DMS153 (cell line): Measurements from ENCODE around the gene CDC25B.
"Not testable (repeated sequence)": the region's sequence is repeated elsewhere in the genome, so short reads cannot be mapped to it uniquely, and the experiment has no call there.

Experiments used
- DNase-seq: peaks from one replicate; lab custom pipeline; 2025; lab: John Stamatoyannopoulos, UW

The CDC25B gene

DNA sequence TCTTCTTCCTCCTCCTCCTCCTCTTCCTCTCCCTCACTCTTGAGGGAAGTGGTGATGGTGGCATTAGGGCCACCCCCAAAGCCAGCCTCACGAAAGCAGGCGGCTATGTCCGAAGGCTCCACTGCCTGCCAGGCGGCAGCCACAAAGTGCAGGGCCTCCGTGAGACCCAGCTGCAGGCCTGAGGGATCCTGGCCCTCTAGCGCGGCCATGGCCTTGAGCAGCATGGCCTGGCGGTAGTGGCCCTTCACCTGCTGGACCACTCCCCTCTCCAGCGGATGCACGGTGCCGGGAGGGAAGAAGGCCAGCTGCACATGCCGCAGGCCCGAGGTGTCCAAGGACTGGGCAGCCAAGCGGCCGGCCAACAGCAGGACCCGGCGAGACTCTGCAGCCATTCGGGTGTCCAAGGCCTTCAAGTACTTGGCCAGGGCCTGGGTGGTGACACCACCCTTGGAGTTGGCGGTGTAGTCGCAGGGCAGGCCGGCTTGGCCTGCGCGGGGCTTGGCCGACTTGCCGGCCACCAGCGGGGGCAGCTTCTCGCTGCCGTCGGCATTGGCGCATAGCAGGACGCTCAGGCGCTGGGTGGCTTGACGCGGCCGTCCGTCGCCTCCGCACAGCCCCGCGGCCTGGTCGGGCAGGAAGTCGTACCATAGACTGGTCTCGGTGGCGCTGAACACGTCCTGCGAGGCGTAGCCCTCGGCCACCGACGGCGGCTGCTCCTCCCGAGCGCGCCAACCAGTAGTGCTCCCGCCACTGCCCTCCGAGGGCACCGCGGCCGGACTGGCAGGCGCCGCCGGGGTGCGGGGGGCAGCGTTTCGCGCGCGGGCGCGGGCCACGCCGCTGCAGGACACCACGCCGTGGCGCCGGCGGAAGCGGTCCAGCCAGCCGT is 10.6 kb upstream of the CDC25B start:
- DNase-seq: no peak

DNA sequence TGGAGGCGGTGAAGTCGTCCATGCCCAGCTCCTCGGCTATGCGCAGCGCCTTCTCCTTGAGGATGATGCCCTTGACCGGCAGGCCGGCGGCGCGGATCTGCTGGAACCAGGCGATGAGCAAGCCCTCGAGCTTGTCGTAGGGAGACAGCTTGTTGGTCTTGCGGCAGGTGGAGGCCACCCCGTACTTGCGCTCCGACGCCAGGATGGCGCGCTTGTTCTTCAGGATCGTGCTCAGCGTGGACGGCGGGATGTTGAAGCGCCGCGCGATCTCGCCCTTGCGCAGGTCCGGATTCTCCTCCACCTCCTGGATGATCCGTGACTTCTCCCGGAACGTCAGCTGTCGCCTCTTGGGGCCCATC is 10.0 kb upstream of the CDC25B start:
- DNase-seq: no peak

DNA sequence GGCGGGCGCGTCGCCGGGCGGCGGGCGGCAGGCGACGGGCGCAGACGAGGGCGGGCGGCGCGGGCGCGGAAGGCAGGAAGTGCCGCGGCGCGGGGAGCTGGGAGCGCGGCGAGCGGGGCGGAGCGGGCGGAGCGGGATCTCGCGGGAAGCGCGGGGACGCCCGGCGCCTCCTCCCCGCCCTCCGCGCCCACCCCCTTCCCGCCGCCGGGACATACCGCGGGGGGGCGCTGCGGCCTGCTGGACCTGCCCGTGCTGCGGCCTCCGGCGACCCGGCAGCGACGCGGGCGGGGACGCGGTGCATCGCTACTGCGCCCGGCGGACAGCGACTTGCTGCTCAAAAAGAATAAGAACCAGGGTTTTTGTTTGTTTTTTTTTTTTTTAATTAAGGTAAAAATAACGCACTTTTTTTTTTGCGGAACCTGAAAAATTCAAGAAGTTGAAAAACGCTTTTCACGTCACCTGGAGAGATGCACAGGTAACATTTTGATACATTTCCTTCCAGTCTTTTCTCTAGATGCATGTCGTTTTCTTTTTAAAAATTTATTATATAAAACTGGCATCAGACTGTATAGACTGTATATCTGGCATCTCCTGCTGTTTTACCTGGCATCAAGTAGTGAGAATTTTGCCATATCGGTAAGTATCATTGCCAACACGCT is 9.3 kb upstream of the CDC25B start, which contains the start of gene CENPB:
Gene CENPB (minus strand): TSS at position 76 of the 659 bp plus-strand sequence. CDS start 257 bp downstream, outside the sequence.
- DNase-seq: peak; percentile 75

DNA sequence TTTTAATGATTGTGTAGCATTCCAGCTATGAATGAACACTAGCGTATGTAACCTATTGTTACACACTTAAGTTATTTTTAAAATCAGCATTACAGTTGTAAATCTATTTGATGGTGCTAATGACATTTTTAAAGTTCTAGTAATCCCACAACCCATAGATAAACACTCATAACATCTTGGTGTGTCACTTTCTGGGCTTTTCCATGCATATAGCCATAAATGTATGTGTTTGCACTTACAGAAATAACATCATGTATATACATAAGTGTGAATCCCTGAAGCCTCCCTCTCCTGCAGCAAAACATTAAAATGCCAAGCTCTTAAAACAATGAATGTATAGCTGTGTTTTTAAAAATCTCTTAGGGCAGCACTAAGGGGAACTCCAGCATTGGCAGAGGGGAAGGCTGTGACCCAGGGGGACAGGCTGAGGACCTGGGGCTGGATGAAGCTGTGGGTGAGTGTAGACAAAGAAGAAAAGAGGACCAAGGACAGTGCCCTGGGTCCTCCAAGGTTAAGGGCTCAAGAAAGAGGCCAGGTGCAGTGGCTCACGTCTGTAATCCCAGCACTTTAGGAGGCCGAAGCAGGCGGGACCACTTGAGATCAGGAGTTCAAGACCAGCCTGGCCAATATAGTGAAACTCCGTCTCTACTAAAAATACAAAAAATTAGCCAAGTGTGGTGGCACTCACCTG is 8.6 kb upstream of the CDC25B start:
- DNase-seq: no peak

DNA sequence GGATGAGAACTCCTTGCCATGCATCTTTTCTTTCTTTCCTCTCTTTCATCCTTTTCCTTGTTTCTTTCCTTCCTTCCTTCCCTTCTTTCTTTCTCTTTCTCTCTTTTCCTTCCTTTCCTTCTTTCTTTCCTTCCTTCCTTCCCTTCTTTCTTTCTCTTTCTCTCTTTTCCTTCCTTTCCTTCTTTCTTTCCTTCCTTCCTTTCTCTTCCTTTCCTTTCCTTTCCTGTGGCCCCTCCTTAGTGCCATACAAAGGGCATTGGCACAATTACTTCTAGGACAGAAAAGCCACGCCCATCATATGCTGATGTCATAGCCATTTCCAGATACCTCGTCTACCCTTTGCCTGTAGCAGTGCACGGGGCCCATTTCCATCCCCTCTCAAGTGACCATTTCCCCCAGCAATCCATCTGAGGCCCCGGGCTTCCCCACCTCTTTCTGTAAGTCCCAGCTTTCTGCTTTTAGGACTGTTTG is 7.4 kb upstream of the CDC25B start:
- no peak for DNase-seq

DNA sequence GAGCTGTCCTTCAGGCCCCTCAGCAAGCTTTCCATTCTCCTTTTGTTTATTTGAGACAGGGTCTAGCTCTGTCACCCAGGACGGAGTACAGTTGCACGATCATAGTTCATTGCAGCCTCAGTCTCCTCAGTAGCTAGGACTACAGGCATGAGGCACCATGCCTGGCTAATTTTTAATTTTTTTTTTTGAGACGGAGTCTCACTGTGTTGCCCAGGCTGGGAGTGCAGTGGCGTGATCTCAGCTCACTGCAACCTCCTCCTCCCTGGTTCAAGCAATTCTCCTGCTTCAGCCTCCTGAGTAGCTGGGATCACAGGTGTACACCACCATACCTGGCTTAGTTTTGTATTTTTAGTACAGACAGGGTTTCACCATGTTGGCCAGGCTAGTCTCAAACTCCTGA is 6.9 kb upstream of the CDC25B start:
- DNase-seq: not testable (repeated sequence)

DNA sequence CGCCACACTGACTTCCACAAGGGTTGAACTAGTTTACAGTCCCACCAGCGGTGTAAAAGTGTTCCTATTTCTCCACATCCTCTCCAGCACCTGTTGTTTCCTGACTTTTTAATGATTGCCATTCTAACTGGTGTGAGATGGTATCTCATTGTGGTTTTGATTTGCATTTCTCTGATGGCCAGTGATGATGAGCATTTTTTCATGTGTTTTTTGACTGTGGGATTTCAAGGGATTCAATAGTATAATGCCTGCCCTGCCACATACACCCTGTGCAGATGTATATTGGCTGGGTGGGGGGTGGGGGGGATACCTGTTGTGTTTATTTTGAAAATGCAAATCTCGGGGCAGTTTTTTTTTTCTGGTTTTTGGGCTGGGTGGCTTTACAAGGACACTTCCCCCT is 1.9 kb upstream of the CDC25B start:
- not testable (repeated sequence) for DNase-seq

DNA sequence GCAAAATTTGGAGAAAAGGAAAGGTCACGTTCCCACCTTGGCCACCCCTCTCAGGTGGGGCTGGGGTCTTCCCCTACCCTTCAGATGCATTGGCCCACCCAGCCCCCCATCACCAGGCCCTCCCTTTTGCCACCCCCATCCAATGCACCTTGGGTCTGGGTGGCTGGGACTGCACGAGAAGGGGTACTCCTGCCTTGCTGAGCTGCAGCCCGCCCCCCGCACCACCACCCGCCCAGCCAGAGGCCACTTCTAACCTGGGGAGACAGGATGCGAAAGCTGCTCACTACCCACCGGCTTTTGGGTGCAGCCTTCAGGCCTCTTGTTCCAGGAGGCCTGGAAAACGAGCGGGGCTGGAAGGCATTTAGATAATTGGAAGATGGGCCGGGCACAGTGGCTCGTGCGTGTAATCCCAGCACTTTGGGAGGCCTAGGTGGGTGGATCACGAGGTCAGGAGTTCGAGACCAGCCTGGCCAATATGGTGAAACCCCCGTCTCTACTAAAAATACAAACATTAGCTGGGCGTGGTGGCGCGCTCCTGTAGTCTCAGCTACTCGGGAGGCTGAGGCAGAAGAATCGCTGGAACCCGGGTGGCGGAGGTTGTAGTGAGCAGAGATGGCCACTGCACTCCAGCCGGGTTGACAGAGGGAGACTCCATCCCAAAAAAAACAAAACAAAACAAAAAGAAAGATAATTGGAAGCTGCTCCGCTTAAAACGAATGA is 1.2 kb upstream of the CDC25B start:
- DNase-seq: no peak

DNA sequence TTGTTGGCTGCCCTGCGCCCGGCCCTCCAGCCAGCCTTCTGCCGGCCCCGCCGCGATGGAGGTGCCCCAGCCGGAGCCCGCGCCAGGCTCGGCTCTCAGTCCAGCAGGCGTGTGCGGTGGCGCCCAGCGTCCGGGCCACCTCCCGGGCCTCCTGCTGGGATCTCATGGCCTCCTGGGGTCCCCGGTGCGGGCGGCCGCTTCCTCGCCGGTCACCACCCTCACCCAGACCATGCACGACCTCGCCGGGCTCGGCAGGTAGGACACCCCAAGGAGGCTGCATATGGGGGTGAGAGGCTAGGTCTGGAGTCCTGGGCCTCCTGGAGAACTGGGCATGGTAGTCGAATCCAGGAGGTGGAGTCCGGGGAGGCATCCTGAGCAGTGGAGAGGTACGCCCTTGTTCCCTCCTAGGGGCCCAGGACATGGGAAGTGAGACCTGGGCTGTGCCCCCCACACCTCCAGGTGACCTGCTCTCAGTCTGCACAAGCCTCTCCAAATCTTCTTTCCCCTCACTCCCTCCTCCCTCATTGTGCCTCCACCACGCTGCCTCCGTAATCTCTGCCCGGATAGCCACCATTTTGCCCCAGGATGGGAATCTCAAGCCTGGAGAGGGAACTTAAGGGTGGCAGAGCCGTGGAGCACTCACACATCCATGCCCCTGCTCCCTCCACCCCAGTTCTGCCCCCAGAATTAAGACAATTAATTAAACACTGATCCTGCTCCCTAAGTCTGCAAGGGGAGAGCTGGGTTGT is 541 bp downstream of the CDC25B start:
- DNase-seq: no peak

DNA sequence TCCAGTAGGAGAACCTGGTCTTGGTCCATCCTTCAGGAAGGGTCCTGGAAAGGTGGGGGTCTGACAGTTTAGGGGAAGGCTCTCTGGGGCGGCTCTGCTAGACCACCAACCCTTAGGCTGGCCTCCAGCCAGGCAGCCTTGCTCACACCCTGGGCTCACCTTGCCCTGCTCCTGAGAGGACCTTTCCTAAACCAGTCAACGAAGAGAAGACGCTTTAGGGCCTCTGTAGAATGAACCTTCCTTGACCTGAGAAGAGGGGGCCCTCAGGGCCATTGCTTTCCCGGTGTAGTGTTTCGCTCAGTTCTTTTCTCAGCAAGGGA is 1.1 kb downstream of the CDC25B start:
- no peak for DNase-seq

DNA sequence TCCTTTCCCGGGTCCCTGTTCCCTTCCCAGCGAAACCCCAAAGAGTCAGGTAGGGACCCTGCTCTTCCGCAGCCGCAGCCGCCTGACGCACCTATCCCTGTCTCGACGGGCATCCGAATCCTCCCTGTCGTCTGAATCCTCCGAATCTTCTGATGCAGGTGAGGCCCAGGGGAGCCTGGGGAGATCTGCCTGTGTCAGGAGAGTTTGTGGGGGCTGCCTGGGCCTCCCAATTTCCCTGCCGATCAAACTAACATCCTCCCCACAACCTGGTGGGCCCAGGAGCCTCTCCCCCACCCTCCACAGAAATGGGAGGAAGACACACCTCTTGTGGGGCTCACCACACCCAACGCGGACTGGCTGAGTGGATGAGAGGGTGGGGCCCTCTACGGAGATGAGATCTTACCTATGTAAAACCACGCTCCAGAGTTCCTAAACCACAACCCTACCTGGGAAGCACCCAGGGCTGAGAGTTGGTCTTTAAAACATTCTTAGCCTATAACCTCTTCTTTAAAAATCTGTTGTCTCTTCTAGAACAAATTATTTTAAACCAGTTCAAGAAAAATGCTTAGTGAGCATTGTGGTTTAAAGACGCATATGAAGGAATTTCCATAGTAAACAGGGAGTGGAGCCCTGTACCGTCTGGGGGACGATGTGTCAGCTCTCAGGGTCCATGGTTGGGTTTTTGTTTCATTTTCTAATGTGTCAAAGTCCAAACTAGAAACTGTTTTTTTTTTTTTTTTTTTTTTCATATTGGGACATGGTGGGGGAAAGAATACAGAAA is 1.7 kb downstream of the CDC25B start:
- DNase-seq: no peak

DNA sequence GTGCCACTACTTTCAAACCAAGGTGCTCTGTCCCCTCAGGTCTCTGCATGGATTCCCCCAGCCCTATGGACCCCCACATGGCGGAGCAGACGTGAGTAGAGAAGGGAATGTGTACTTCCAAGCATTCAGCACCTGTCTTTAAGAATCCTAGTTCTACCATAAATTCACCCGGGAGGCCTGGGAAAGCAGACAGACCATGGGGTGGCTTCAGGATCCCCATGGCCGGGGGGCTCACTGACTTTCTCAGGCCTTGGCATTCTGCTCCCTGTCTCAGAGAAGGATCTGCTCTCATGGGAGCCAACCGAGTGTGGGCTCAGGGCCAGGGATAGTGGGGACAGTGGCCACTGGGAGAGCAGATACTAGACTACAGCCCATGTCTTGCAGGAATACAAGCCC is 2.3 kb downstream of the CDC25B start:
- no peak for DNase-seq

DNA sequence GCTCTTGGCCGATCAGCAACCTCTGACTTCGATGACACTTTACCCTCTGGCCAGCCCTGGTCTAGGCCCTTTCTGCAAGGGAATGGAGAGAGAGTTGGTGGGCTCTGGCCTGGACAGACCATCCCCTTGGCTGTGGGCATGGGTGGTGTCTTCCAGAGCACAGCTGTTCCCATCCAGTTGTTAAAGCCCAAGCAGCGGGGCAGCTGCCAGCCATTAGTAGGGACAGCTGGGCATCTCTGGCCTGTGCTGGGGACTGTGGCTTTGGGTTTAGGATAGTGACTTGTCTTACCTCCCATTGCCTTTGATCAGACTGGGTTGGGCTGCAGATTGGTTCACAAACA is 2.8 kb downstream of the CDC25B start:
- no peak for DNase-seq

DNA sequence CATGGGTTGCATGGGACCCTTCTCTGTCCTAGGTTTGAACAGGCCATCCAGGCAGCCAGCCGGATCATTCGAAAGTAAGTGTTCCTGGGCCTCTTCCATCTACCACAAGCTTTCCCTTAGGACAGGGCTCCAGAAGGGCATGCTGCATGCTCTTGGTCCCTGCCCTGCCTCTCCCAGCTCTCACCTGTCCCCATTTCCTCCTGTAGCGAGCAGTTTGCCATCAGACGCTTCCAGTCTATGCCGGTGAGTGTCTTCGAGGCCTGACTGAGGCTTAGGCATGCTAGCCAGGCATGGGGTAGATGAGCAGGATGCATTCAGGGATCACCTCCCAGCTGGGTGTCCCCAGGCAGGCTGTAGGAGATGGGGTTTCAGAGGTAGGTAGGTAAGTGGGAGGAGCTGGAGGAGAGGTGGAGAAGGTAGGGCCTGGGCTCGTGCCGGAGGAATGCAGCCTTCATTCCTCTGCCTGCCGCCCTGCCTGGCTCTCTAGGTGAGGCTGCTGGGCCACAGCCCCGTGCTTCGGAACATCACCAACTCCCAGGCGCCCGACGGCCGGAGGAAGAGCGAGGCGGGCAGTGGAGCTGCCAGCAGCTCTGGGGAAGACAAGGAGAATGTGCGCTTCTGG is 4.3 kb downstream of the CDC25B start:
- DNase-seq: no peak

DNA sequence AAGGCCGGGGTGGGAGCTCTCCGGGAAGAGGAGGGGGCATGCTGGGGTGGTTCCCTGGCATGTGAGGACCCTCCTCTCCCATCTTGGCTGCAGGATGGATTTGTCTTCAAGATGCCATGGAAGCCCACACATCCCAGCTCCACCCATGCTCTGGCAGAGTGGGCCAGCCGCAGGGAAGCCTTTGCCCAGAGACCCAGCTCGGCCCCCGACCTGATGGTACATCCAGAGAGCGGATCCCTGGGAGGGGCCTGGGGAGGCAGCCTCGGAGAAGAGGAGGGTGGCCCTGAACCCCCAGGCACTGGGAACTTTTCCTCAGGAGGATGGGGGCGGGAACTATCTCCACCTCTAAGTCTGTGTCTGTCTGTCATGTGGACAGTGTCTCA is 4.8 kb downstream of the CDC25B start:
- no peak for DNase-seq

DNA sequence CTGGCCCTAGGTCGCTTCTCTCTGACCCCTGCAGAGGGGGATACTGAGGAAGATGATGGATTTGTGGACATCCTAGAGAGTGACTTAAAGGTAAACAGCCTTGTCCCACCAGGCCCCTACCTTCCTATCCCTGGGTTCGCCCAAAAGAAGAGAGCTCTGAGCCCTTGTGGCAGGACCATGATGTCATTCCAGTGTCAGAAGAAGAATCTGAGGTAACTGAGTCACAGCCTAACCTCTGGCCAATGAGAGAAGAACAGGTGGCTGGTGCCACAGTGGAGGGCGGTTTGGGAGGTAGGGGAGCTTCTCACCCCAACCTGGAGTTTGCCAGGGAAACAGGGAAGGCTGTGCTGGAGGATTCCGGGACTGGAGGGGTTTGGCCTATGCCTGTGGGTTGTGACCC is 5.2 kb downstream of the CDC25B start:
- DNase-seq: no peak

DNA sequence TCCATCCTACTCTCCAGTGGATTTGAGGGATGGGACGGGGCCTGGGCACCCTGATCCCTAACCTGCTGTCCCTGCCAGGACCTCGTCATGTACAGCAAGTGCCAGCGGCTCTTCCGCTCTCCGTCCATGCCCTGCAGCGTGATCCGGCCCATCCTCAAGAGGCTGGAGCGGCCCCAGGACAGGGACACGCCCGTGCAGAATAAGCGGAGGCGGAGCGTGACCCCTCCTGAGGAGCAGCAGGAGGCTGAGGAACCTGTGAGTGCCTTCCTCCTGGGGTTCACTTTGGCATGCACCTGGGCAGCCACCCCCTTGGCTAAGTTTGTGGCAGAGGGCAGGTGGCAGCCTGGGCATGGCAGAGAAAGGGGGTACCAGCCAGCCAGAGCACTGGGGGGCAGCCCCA is 5.7 kb downstream of the CDC25B start:
- DNase-seq: no peak

DNA sequence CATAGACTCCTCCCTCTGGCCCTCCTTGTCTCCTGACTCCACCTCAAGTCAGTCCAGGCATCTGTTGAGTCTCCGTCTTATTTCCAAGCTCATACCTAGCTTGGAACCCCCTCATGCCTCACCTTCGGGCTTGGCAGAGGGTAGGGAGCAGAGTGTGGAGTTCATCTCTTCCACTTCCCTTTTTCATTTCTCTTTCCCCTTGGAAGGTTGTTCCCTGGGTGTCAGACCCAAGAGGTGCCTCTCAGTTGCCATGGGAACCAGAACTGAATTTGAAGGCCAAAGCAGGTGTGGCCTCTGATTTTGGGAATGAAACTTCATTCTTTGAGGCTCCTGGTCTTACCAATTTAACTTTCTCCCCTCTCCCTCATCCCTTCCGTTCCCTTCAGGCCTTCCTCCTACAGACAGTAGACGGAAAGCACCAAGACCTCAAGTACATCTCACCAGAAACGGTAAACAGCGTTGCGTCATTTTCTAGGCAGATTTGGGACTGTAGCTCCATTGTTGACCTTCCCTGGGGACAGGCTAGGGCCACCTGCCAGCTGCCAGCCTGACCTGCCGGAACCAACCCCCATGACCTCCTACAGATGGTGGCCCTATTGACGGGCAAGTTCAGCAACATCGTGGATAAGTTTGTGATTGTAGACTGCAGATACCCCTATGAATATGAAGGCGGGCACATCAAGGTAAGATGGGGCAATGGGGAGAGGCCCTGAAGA is 6.6 kb downstream of the CDC25B start:
- DNase-seq: peak; percentile 45

DNA sequence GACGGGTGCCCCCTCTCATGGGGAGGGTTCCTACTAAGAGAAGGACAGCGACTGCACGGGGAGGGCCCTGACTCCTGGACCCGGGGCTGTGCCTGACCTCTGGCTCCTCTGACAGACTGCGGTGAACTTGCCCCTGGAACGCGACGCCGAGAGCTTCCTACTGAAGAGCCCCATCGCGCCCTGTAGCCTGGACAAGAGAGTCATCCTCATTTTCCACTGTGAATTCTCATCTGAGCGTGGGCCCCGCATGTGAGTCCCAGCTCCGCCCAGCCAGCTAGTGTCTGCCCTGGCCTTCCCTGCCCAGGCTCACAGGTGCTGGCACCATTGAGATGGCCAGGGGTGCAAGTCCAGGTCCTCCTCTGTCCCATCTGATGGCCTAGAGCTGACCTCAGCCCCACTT is 7.2 kb downstream of the CDC25B start:
- no peak for DNase-seq

DNA sequence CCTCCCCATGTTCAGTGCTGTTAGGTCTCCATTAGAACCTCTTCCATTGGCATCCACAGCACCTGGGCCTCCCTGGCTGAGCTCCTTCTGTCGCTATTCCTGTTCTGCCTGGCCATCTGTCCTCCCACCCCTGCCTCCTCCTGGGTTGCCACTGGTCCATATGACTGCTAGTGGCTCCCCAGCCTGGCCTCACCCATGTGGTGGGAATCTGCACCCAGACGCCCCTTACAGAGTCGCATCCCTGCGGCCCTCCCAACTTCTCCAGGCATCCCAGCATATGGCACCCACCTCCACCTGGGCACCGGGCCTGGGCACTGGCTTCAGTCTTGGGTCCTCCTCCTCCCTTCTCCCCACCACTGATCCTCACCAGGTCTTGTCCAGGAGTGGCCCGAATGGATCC is 7.7 kb downstream of the CDC25B start:
- DNase-seq: no peak
